GM18870 (cell line): ENCODE results near the gene DKK3.

ENCODE experiments used
- ATAC-seq: cut with Tn5 transposase; IDR thresholded peaks from one replicate; pipeline ENCODE4 v1.9.1; 2021; ENCODE audit warnings: moderate library complexity; ENCODE audit not compliant: unreplicated experiment

DKK3 gene

DNA sequence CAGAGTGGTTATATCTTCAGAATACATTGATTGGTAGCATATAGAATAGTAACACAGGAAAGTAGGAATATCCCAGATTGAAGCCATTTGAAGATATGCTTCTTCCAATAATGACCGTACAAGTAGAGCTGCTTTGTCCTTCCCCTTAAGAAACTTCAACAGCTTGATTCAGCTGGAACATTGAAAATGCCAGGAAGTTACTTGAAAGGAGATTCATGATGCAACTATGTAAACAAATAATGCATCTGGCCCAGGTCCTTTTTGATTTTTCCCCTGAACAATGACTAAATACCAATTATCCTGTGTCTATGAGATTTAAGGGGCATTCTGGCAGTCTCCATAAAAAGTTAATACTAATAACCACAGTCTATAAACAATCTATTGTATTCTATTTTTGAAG lies 3.0 kb downstream of the DKK3 start:
- ATAC-seq, result no peak

- ATAC-seq, result no peak
Observed at GRCh38 chr11:12005061-12005460, 3.4 kb downstream of the DKK3 start.

DNA sequence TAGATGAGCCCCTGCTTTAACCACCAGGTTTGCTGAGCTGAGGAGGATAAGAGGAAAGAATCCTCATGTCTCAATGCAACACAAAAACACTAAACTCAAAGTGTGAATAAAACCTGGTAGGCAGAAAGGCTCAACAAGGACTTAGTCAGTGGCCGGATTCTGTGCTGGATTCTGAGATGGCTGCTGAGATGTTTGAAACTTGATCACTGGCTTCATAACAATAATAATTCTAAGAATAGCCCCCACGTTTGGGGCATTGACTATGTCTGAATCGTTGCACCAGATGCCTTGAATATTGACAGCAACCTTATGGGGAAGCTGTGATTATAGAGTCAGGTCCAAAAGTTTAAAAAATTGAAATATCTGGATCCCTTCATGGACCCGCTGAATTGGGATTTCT lies 4.6 kb downstream of the DKK3 start:
- no peak for ATAC-seq

- no peak for ATAC-seq
Observed at GRCh38 chr11:12003336-12003735, 5.1 kb downstream of the DKK3 start.

DNA sequence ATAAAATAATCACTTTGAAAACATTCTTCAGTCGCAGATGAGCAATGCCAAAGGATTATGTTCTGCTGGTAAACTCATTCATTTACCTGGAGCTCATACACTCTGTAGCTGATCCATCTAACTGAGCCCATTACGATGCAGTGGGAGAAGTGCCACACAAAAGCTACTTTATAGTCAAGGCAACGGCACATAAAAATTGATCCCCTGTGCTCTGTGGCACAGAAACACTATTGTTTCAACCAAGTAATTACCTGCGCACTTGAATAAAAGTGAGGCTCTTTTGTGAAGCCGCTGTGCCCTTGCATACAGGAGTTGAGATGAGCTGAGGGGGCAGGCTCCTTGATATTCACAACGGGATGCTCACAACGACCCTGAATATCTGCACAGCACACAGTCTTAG lies 7.2 kb downstream of the DKK3 start:
- ATAC-seq, result no peak

GRCh38 chr11:11998091-11998781 lies 10.2 kb downstream of the DKK3 start:
- ATAC-seq, result no peak

GRCh38 chr11:11997049-11997322 lies 11.4 kb downstream of the DKK3 start:
- no peak for ATAC-seq

DNA sequence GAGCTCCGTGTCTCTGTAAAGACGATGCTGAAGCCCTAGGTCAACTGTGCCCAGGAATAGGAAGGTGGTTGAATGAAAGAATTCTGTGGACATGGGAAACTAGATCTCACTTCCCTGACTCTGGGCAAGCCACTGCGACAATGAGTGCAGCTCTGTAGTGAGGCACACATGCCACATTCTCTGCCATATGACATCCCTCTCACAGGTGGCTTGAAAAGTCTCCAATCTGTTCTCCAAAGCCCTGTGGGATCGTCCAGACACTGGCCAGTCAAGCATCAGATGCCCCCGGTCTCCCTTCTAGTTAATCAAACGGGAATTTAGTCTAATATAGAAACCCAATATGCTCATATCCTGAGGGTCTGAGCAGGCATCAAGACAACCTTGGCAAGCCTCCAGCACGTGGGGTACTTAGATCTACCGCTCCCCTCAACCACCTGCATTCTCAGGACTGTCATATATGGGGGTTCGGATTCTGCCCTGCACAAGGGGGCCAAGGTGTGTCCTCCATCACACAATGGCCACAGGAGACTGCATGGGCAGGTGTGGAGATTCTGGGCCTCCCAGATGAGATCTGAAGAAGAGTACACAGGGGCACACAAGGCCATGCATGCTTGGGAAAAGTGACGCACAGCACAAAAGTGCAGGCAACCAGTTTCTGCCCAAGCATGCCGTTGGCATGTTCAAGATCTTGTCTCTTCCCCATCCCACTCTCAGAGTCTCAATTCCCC lies 11.9 kb downstream of the DKK3 start:
- ATAC-seq, result no peak

GRCh38 chr11:11995601-11996000 lies 12.8 kb downstream of the DKK3 start:
- no peak for ATAC-seq

DNA sequence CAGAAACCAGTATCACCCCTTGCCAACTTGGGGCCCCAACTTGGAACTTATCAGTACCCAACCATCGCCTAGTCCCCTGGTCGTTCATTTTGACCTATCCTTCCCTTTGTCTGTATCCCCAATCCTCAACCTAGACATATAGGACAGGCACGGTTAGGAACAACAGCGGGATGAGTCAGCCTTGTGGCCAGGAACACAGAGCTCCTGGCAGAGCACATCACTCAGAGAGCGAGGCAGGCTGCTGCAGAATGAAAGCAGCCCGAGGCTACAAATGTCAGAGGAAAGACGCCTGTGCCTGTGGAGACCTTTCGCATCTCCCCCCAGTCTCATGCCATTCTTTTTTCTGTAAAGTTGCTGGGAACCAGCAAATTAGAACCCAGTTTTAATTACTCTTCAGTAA lies 14.6 kb downstream of the DKK3 start:
- ATAC-seq, result no peak

- no peak for ATAC-seq
Observed at GRCh38 chr11:11992257-11993212, 15.9 kb downstream of the DKK3 start.

GRCh38 chr11:11989774-11990744 lies 18.4 kb downstream of the DKK3 start:
- ATAC-seq, result no peak

GRCh38 chr11:11988681-11989261 lies 19.7 kb downstream of the DKK3 start:
- no peak for ATAC-seq

GRCh38 chr11:11988099-11988651 lies 20.3 kb downstream of the DKK3 start:
- ATAC-seq, result no peak

GRCh38 chr11:11987503-11988022 lies 20.9 kb downstream of the DKK3 start:
- ATAC-seq, result no peak

GRCh38 chr11:11985954-11986949 lies 22.2 kb downstream of the DKK3 start:
- no peak for ATAC-seq

- ATAC-seq, result no peak
Observed at GRCh38 chr11:11985016-11985715, 23.3 kb downstream of the DKK3 start.

DNA sequence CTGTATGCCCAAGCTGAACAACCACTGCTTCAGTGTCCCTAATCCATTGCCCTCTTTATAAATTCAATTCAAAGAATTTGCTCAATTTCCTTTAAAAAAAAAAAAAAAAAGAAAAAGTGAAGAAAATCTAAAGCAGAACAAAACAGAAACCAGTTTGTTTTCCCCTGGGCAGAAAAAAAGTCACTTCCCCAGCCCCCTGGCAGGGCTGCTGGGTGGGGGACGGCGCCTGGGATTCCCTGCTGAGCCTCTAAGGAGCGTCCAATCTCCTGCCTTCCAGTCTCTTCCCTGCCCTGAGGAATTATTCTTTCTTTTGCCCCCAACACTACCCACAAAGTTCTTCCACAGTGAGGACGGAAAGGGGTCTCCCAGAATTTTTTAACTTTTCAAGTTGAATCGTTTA lies 23.9 kb downstream of the DKK3 start:
- no peak for ATAC-seq
